SK-N-SH (cell line): ENCODE results near the gene CDH18. TPM values are rescaled to one million over a fixed set of nuclear protein-coding genes. Genes with fewer than 3 reads are reported as not detected.

Source experiments
- CTCF ChIA-PET: fragments of 300-600, 350-600 bp; formaldehyde crosslinking; extraction: SDS; loops from one replicate; lab custom pipeline; 2021; lab: Yijun Ruan, JAX
- POLR2A ChIA-PET: fragments of 350-600 bp; sonication (Branson Sonifier 250); formaldehyde crosslinking; extraction: SDS; loops from one replicate; lab custom pipeline; 2020; ENCODE audit warnings: antibody characterized with exemption, inconsistent platforms; lab: Yijun Ruan, JAX
- DNase-seq: peaks from one replicate; pipeline ENCODE4 v3.0.0; 2012
- H2AFZ ChIP-seq: fragments of 200-600 bp; sonication (generic); 2 replicates; pipeline ENCODE4 v1.8.1; 2016; ENCODE audit warnings: antibody characterized with exemption, mild to moderate bottlenecking, low read depth
- H3F3A ChIP-seq: fragments of 200-600 bp; sonication (generic); replicated peaks from 2 replicates; pipeline ENCODE3; 2016; ENCODE audit warnings: antibody characterized with exemption, mild to moderate bottlenecking; ENCODE audit not compliant: insufficient read depth
- H3K27ac ChIP-seq, 2 experiments: fragments of 200-500 bp in 1 of 2; fragments of 200-600 bp in 1 of 2; sonication (Bioruptor generic) in 1 of 2; sonication (generic), shearing (Covaris generic) in 1 of 2; 2 replicates each; pipeline versions ENCODE4 v1.5.1 to v1.6.1; 2014 to 2016; ENCODE audit warnings: low read depth in 2 of 2, inconsistent platforms in 1 of 2, low read length in 1 of 2, mild to moderate bottlenecking in 1 of 2, mixed read lengths in 1 of 2
- H3K27me3 ChIP-seq: fragments of 200-600 bp; sonication (generic), shearing (Covaris generic); 2 replicates; pipeline ENCODE4 v1.6.1; 2016; ENCODE audit warnings: mixed run types; ENCODE audit not compliant: insufficient read depth
- H3K36me3 ChIP-seq, 2 experiments: fragments of 200-500 bp in 1 of 2; fragments of 200-600 bp in 1 of 2; sonication (Bioruptor generic) in 1 of 2; sonication (generic) in 1 of 2; replicated peaks in 1 of 2; 2 replicates each; pipeline versions ENCODE3 to v1.5.1; 2014 to 2016; ENCODE audit warnings: low read length in 1 of 2, mild to moderate bottlenecking in 1 of 2; ENCODE audit not compliant: insufficient read depth in 2 of 2, control insufficient read depth in 1 of 2
- H3K4me1 ChIP-seq, 2 experiments: fragments of 200-500 bp in 1 of 2; fragments of 200-600 bp in 1 of 2; sonication (Bioruptor generic) in 1 of 2; sonication (generic), shearing (Covaris generic) in 1 of 2; 2 replicates each; pipeline versions ENCODE4 v1.5.1 to v1.6.1; 2014 to 2016; ENCODE audit warnings: low read depth in 1 of 2, low read length in 1 of 2, mixed run types in 1 of 2; ENCODE audit not compliant: insufficient read depth in 2 of 2, control insufficient read depth in 1 of 2
- H3K4me2 ChIP-seq: fragments of 200-600 bp; sonication (generic), shearing (Covaris generic); 2 replicates; pipeline ENCODE4 v1.6.1; 2017; ENCODE audit warnings: mixed run types
- H3K4me3 ChIP-seq, 2 experiments: fragments of 200-500 bp in 1 of 2; fragments of 200-600 bp in 1 of 2; sonication (Bioruptor generic) in 1 of 2; sonication (generic), shearing (Covaris generic) in 1 of 2; 2 replicates each; pipeline versions ENCODE4 v1.5.1 to v1.8.1; 2014 to 2016; ENCODE audit warnings: low read depth in 2 of 2, inconsistent platforms in 1 of 2, low read length in 1 of 2, mild to moderate bottlenecking in 1 of 2, mixed read lengths in 1 of 2, moderate library complexity in 1 of 2
- H3K79me2 ChIP-seq: fragments of 200-600 bp; sonication (generic); 2 replicates; pipeline ENCODE4 v1.8.1; 2017; ENCODE audit warnings: mild to moderate bottlenecking; ENCODE audit not compliant: insufficient read depth
- H3K9ac ChIP-seq: fragments of 200-600 bp; sonication (generic); 2 replicates; pipeline ENCODE4 v1.6.1; 2017; ENCODE audit warnings: mixed run types
- H3K9me2 ChIP-seq: fragments of 200-600 bp; sonication (generic); 2 replicates; pipeline ENCODE4 v1.6.1; 2017; ENCODE audit warnings: mixed run types
- H3K9me3 ChIP-seq: fragments of 200-600 bp; sonication (generic); 2 replicates; pipeline ENCODE4 v1.6.1; 2017; ENCODE audit warnings: mixed run types, mild to moderate bottlenecking, moderate library complexity
- H4K20me1 ChIP-seq: fragments of 200-600 bp; sonication (generic); 2 replicates; pipeline ENCODE4 v1.6.1; 2017; ENCODE audit warnings: mild to moderate bottlenecking, mixed run types; ENCODE audit not compliant: insufficient read depth
- CHD2 ChIP-seq: fragments of 150-350 bp; IDR thresholded peaks from 2 replicates; pipeline ENCODE4 v1.6.1; 2018; ENCODE audit warnings: low read length; ENCODE audit not compliant: partially characterized antibody
- CTCF ChIP-seq: fragments of 200-600 bp; sonication (generic); IDR thresholded peaks from 2 replicates; pipeline ENCODE4 v1.6.1; 2017; ENCODE audit warnings: antibody characterized with exemption, mild to moderate bottlenecking, moderate library complexity
- EP300 ChIP-seq, 2 experiments: IDR thresholded peaks; 2 replicates each; pipeline versions ENCODE4 v1.4.0 to v1.6.1; 2012; ENCODE audit warnings: borderline replicate concordance in 1 of 2, low read depth in 1 of 2, low read length in 1 of 2
- JUND ChIP-seq: IDR thresholded peaks from 2 replicates; pipeline ENCODE4 v1.4.0; 2012
- MEF2A ChIP-seq: IDR thresholded peaks from 2 replicates; pipeline ENCODE4 v1.4.0; 2012; ENCODE audit warnings: low read depth, borderline replicate concordance
- POLR2AphosphoS5 ChIP-seq: IDR thresholded peaks from 2 replicates; pipeline ENCODE4 v1.6.1; 2012; ENCODE audit warnings: low read depth, low read length
- RAD21 ChIP-seq: IDR thresholded peaks from 2 replicates; pipeline ENCODE4 v1.6.1; 2012; ENCODE audit warnings: mild to moderate bottlenecking, low read length
- SIN3A ChIP-seq: IDR thresholded peaks from 2 replicates; pipeline ENCODE4 v1.6.1; 2012; ENCODE audit warnings: low read depth, mild to moderate bottlenecking, low read length, moderate library complexity, borderline replicate concordance
- TAF1 ChIP-seq: IDR thresholded peaks from 2 replicates; pipeline ENCODE4 v1.6.1; 2012; ENCODE audit warnings: low read depth, mild to moderate bottlenecking, low read length, moderate library complexity, borderline replicate concordance
- TCF12 ChIP-seq: IDR thresholded peaks from 2 replicates; pipeline ENCODE4 v1.4.0; 2012
- TEAD4 ChIP-seq: IDR thresholded peaks from 2 replicates; pipeline ENCODE4 v1.4.0; 2012; ENCODE audit warnings: mild to moderate bottlenecking, borderline replicate concordance; ENCODE audit not compliant: insufficient read depth
- WGBS: methylation state at CpG from one replicate; pipeline ENCODE4 v1.1.6; 2017; ENCODE audit warnings: low lambda C conversion rate; 5-methylcytosine and 5-hydroxymethylcytosine counted together
- polyA plus RNA-seq, 3 experiments: library from polyadenylated mRNA; depleted of rRNA; stranded (reverse); fragments of >200 nt; gene quantifications; 2 replicates each; pipeline ENCODE4 v1.2.3, GENCODE V29; 2012
- TF ChIP-seq, protein P1 (sequence below): IDR thresholded peaks from 2 replicates; pipeline ENCODE4; 2012

Gene CDH18
- polyA plus RNA-seq, 1 of the 3 experiments (the other 2 are of a cell fraction) = 6.0 TPM

DNA sequence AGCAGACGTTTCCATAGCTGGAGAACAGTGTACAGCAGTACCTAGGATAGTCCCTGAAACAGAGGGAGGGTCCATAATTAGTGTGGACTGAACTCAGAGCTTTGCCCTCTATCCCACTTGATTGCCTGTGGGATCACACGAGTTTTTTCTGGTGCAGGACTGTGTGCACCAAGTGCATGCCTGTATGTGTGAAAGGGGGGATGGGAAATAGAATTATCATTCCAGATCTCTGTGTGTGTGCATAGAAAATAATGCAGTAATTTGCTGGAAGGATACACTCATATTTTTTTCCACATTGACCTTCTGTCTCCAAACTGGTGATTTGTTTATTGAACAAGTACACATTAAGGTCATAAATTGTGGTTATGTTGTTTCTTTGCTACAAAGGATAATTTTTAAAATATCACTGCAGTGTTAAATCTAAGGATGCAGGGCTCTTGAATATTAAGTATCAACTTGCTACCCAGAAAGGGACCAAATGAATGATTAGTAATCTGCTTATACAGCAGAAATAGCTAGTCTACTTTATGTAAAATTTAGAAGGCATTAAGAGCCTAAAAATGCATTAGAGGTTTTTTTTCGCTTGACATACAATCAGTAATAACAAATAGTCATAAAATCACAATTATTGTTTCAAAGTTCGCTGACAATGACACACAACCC is 292.9 kb downstream of the CDH18 start:
- no peak overlapping the region for H3K27ac ChIP-seq
- no peaks in the 10 kb centered on the region for H4K20me1 ChIP-seq
- no peaks in the 10 kb centered on the region for H3K9me3 ChIP-seq
- H3K79me2 ChIP-seq = no peaks in the 10 kb centered on the region
- no peak for DNase-seq
- H3K4me1 ChIP-seq = no peaks in the 10 kb centered on the region
- no peaks in the 10 kb centered on the region for H3K9me2 ChIP-seq
- no peaks in the 10 kb centered on the region for H3K36me3 ChIP-seq
- no peak overlapping the region for H3K4me2 ChIP-seq
- TF ChIP-seq TCF12 (no peak), RAD21 (no peak), MEF2A (no peak), CTCF (no peak), TEAD4 (no peak), TAF1 (no peak), CHD2 (no peak), EP300 (IDR thresholded peaks at IDR 0.05; ENCODE audit: borderline replicate concordance in 1 of 2, low read depth in 1 of 2, low read length in 1 of 2) (no peak), JUND (no peak)
- TF ChIP-seq, protein P1, sequence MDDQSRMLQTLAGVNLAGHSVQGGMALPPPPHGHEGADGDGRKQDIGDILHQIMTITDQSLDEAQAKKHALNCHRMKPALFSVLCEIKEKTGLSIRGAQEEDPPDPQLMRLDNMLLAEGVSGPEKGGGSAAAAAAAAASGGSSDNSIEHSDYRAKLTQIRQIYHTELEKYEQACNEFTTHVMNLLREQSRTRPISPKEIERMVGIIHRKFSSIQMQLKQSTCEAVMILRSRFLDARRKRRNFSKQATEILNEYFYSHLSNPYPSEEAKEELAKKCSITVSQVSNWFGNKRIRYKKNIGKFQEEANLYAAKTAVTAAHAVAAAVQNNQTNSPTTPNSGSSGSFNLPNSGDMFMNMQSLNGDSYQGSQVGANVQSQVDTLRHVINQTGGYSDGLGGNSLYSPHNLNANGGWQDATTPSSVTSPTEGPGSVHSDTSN = no peak
- TF ChIP-seq, all 33 proteins: peak for 0
- Histone ChIP-seq H2AFZ (no peak overlapping the region), H3K27me3 (no peaks in the 10 kb centered on the region), H3K9ac (no peak overlapping the region), H3F3A (no peaks in the 10 kb centered on the region), H3K4me3 (no peak overlapping the region)
- CTCF ChIA-PET = interaction anchor here (1.0 to 1.1 kb wide), 2 partner anchors 11 to 18 kb away, joined by 3 to 4 read pairs; no protein-coding TSS in a partner anchor
- WGBS = 27% methylated on average over 4 of the region's 4 CpGs
- POLR2A ChIA-PET = no interaction called here

DNA sequence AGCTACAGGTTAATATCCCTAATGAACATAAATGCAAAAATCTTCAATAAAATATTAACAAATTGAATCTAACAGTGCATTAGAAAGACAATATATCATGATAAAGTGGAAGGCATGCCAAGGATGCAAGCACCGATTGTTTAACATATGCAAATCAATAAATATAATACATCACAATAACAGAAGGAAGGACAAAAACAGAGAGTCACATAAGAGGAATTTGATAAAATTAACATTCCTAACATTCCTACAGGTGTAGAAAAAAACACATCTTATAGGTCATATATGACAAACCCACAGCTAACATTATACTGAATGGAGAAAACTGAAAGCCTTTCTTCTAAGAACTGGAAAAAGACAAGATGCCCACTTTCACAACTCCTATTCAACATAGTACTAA is 297.0 kb downstream of the CDH18 start:
- no peak for DNase-seq
- WGBS = 45% methylated on average over 1 of the region's 1 CpG

More for the DNA sequence above, 297.0 kb downstream of the CDH18 start:
- CTCF ChIA-PET = no interaction called here
- H2AFZ ChIP-seq = no peak overlapping the region
- no peaks in the 10 kb centered on the region for H3F3A ChIP-seq
- H3K27me3 ChIP-seq = no peaks in the 10 kb centered on the region
- no peak overlapping the region for H3K27ac ChIP-seq
- H4K20me1 ChIP-seq = no peaks in the 10 kb centered on the region
- no peaks in the 10 kb centered on the region for H3K9me3 ChIP-seq
- H3K9ac ChIP-seq = no peak overlapping the region
- H3K4me1 ChIP-seq = no peaks in the 10 kb centered on the region
- POLR2A ChIA-PET = no interaction called here
- no peaks in the 10 kb centered on the region for H3K36me3 ChIP-seq
- no peak for TF ChIP-seq CTCF
- TF ChIP-seq TAF1 = no peak
- no peak for TF ChIP-seq POLR2AphosphoS5
- TF ChIP-seq SIN3A = no peak
- TF ChIP-seq TCF12 = no peak
- H3K4me2 ChIP-seq = no peak overlapping the region
- no peaks in the 10 kb centered on the region for H3K9me2 ChIP-seq
- H3K4me3 ChIP-seq = no peak overlapping the region
- no peaks in the 10 kb centered on the region for H3K79me2 ChIP-seq
